PC-3 (cell line): ENCODE data around the gene NAGK. TPM values are rescaled to one million over a fixed set of nuclear protein-coding genes. Genes with fewer than 3 reads are reported as not detected.

Experiments used
- ATAC-seq: fragments of 200-7000 bp; cut with Tn5 transposase; 2 replicates; pipeline ENCODE4 v1.9.1; 2020; ENCODE audit warnings: mild to moderate bottlenecking, moderate library complexity
- BruUV-seq: library from RNA; stranded (reverse); fragments of 400-500 nt; replicated peaks from 2 replicates; lab custom pipeline; 2021; lab: Mats Ljungman, UMichigan
- CTCF ChIA-PET: fragments of 300-600 bp; sonication (Branson Sonifier 250); formaldehyde crosslinking; loops from one replicate; lab custom pipeline; 2022; ENCODE audit warnings: antibody characterized with exemption; lab: Charles Lee
- POLR2A ChIA-PET: fragments of 300-600 bp; sonication (Branson Sonifier 250); formaldehyde crosslinking; loops from one replicate; lab custom pipeline; 2022; ENCODE audit warnings: antibody characterized with exemption; ENCODE audit not compliant: unreplicated experiment; lab: Charles Lee
- DNase-seq: peaks from one replicate; pipeline ENCODE4 v3.0.0-alpha.2; 2015
- H2AFZ ChIP-seq: fragments of 300-600 bp; sonication (generic); 2 replicates; pipeline ENCODE4 v1.6.0; 2016; ENCODE audit warnings: antibody characterized with exemption, low read length
- H3F3A ChIP-seq: fragments of 300-600 bp; sonication (generic); one replicate; pipeline ENCODE4 v1.6.0; 2017; ENCODE audit warnings: antibody characterized with exemption, low read length, control low read depth, mild to moderate bottlenecking; ENCODE audit not compliant: unreplicated experiment
- H3K27ac ChIP-seq: fragments of 300-600 bp; sonication (generic); 2 replicates; pipeline ENCODE4 v1.5.1; 2016; ENCODE audit warnings: mild to moderate bottlenecking, low read length
- H3K27me3 ChIP-seq: fragments of 300-600 bp; sonication (generic); 2 replicates; pipeline ENCODE4 v1.6.1; 2016; ENCODE audit warnings: low read length, mixed read lengths
- H3K36me3 ChIP-seq: fragments of 300-600 bp; sonication (generic); 2 replicates; pipeline ENCODE4 v1.6.1; 2016; ENCODE audit warnings: low read depth, mixed run types, low read length, mixed read lengths
- H3K4me1 ChIP-seq: fragments of 300-600 bp; sonication (generic); 2 replicates; pipeline ENCODE4 v1.5.1; 2016; ENCODE audit warnings: low read length; ENCODE audit not compliant: insufficient read depth
- H3K4me2 ChIP-seq: fragments of 300-600 bp; sonication (generic); 2 replicates; pipeline ENCODE4 v1.6.0; 2016; ENCODE audit warnings: low read length
- H3K4me3 ChIP-seq: fragments of 300-600 bp; sonication (generic); 2 replicates; pipeline ENCODE4 v1.5.1; 2016; ENCODE audit warnings: mild to moderate bottlenecking, low read length, mixed read lengths
- H3K79me2 ChIP-seq: fragments of 300-600 bp; sonication (generic); 2 replicates; pipeline ENCODE4 v1.6.1; 2017; ENCODE audit warnings: low read length, mixed read lengths
- H3K9ac ChIP-seq: fragments of 300-600 bp; sonication (generic); 2 replicates; pipeline ENCODE4 v1.6.0; 2016; ENCODE audit warnings: mild to moderate bottlenecking, low read length
- H3K9me2 ChIP-seq: fragments of 300-600 bp; sonication (generic); replicated peaks from 2 replicates; pipeline ENCODE4 v1.6.1; 2016; ENCODE audit warnings: mixed run types, low read length, mixed read lengths
- H3K9me3 ChIP-seq: fragments of 300-600 bp; sonication (generic); 2 replicates; pipeline ENCODE4 v1.6.1; 2016; ENCODE audit warnings: low read length, mixed read lengths
- H4K20me1 ChIP-seq: fragments of 300-600 bp; sonication (generic); 2 replicates; pipeline ENCODE4 v1.6.1; 2016; ENCODE audit warnings: low read length, mixed read lengths
- CTCF ChIP-seq: fragments of 300-600 bp; sonication (generic); conservative IDR thresholded peaks from 2 replicates; pipeline ENCODE4 v1.5.1; 2017; ENCODE audit warnings: antibody characterized with exemption, low read depth, mild to moderate bottlenecking, low read length
- EZH2 ChIP-seq: fragments of 300-600 bp; sonication (generic); IDR thresholded peaks from one replicate; pipeline ENCODE4 v1.6.1; 2017; ENCODE audit warnings: antibody characterized with exemption, mild to moderate bottlenecking, low read length; ENCODE audit not compliant: unreplicated experiment
- EZH2phosphoT487 ChIP-seq: fragments of 300-600 bp; sonication (generic); IDR thresholded peaks from 2 replicates; pipeline ENCODE4 v1.6.1; 2018; ENCODE audit warnings: mild to moderate bottlenecking, antibody characterized with exemption, low read length, borderline replicate concordance
- intact Hi-C: fragments of 100-400 bp; cut with micrococcal nuclease; formaldehyde crosslinking; loops from 2 replicates; pipeline ENCODE4 v1.9.0; 2023
- total RNA-seq: library from RNA; depleted of rRNA; stranded (reverse); fragments of >200 nt; gene quantifications from 2 replicates; pipeline ENCODE4 v1.2.3, GENCODE V29; 2014

Gene NAGK
- total RNA-seq, 1 experiment from 2014 or later, result 70.5 TPM

GRCh38 chr2:71070294-71071093 is 2.0 kb downstream of the NAGK start:
- intact Hi-C loops, result no loop called here
- Histone ChIP-seq H3K27me3 (no peaks in the 10 kb centered on the region), H4K20me1 (no peaks in the 10 kb centered on the region), H3K4me3 (0 out of 2 replicates have a peak overlapping the region, but pooled peaks have one; percentile 84), H3K9me3 (no peaks in the 10 kb centered on the region), H2AFZ (no peak overlapping the region), H3K9me2 (no peaks in the 10 kb centered on the region), H3K79me2 (peaks cover 39% of the 10 kb centered on the region), H3K4me2 (peak overlapping the region; percentile 97), H3K9ac (no peak overlapping the region), H3F3A (no peaks in the 10 kb centered on the region), H3K4me1 (peaks cover 41% of the 10 kb centered on the region), H3K27ac (0 out of 2 replicates have a peak overlapping the region, but pooled peaks have one; percentile 85), H3K36me3 (peaks cover 18% of the 10 kb centered on the region)
- ChIA-PET POLR2A (no interaction called here), CTCF (interaction anchor here (1.0 to 1.4 kb wide), 2 partner anchors 47 to 69 kb away, joined by 3 read pairs; no protein-coding TSS in a partner anchor)
- TF ChIP-seq CTCF (peak; percentile 59), EZH2phosphoT487 (no peak)
- peak; percentile 51 for DNase-seq
- no peak for ATAC-seq
- BruUV-seq, result no TSS peak

- H4K20me1 ChIP-seq, result no peaks in the 10 kb centered on the region
Observed at GRCh38 chr2:71071681-71072398, 3.4 kb downstream of the NAGK start.

More at GRCh38 chr2:71071681-71072398, 3.4 kb downstream of the NAGK start:
- peak; percentile 14 for ATAC-seq
- peak overlapping the region; percentile 85 for H3K27ac ChIP-seq
- H3K9me3 ChIP-seq, result no peaks in the 10 kb centered on the region
- peak overlapping the region; percentile 38 for H3K4me3 ChIP-seq
- no peaks in the 10 kb centered on the region for H3F3A ChIP-seq
- H3K4me1 ChIP-seq, result peaks cover 41% of the 10 kb centered on the region
- H2AFZ ChIP-seq, result no peak overlapping the region
- H3K36me3 ChIP-seq, result peaks cover 22% of the 10 kb centered on the region
- no peaks in the 10 kb centered on the region for H3K9me2 ChIP-seq
- no peak overlapping the region for H3K9ac ChIP-seq
- ChIA-PET CTCF (no interaction called here), POLR2A (no interaction called here)
- peak overlapping the region; percentile 54 for H3K4me2 ChIP-seq
- peaks cover 39% of the 10 kb centered on the region for H3K79me2 ChIP-seq
- TF ChIP-seq CTCF (peak; percentile 27), EZH2phosphoT487 (no peak), EZH2 (no peak)
- no TSS peak for BruUV-seq
- intact Hi-C loops, result no loop called here
- peak; percentile 91 for DNase-seq
- no peaks in the 10 kb centered on the region for H3K27me3 ChIP-seq
